HK-2 (cell line): ENCODE results near the gene SH3YL1.

Experiments
- DNase-seq: peaks from one replicate; pipeline ENCODE4 v3.0.0-alpha.2; 2018; ENCODE audit not compliant: unreplicated experiment

SH3YL1 gene, protein sequence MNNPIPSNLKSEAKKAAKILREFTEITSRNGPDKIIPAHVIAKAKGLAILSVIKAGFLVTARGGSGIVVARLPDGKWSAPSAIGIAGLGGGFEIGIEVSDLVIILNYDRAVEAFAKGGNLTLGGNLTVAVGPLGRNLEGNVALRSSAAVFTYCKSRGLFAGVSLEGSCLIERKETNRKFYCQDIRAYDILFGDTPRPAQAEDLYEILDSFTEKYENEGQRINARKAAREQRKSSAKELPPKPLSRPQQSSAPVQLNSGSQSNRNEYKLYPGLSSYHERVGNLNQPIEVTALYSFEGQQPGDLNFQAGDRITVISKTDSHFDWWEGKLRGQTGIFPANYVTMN

DNA sequence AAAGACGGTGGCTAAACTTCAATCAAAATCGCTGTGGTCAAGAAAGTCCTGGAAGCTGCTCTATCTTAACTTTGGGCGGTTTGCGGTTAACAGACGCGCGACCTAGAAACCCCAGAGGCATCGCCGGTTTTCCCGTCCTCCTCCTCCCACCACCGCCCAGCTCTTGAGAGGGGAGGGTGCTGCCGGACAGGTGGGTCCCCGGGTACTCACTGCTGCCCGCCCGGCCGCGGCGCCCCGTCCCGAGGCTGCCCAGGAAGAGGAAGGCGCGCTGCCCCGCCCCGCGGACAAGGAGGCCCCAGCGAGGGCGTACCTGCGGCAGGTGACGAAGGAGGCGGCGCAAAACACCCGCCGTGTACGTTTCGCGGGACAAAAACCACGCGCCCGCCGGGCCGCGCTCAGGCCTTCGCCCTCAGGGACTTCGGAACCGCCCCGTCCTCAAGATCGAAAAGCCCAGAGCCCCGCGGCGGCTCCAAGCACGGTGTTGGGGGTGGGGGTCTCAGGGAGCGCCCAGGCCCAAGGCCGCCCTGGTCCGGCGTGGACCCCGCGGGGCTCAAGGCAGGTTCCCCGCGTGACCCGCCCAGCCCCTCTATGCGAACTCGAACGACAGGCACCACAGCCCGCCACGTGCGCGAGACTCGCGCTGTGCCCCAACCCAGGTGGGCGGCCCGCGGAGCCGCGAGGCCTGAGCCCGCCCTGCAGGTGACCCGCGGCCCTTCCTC, at the start of gene SH3YL1:
Gene SH3YL1 (minus strand): TSS at position 259 of the 719 bp plus-strand sequence. CDS start 48 bp downstream, at position 211.
- DNase-seq, result no peak

DNA sequence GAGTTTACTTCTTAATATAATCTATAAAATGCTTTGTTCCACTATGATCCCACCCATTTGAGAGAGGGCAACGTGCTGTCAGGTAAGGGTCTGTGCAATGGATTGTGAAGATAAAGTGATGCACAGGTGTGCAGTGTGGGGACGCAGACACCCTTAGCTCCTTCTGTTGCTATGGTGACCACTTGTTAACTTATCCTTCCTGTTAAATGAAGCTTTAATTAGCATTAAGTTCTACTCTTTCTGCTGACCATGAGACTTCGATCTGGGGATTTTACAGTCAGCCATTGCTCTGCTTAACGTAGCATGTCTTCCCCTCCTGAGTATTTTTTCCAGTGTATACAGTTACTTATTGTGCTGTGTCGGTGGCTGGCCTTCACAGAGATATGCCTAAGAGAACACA, 47.2 kb upstream of the SH3YL1 start:
- DNase-seq, result no peak

DNA sequence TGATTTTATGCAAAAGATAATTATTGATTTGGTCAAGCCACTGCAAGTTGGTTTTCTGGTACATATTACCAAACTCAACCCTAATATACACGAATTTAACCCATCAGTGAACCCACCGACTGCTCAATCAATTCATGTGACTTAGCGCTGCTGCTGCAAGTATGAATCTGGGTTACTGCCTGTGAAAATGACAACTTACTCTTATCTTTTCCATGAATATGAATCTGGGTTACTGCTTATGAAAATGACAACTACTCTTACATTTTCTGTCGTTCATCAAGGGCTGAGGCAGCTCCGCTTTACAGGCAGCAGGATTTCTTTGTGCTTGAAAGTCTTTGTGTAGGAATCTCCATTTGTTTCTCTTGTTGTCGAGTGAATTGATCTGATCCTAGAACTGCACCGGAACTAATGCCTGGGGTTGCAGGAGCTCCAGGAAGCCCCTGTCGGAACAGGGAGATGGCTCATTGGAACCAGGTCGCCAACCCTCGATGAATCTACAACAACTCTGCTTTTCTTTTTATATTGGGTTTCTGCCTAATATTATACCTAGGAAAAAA, 46.2 kb upstream of the SH3YL1 start:
- DNase-seq, result no peak

DNA sequence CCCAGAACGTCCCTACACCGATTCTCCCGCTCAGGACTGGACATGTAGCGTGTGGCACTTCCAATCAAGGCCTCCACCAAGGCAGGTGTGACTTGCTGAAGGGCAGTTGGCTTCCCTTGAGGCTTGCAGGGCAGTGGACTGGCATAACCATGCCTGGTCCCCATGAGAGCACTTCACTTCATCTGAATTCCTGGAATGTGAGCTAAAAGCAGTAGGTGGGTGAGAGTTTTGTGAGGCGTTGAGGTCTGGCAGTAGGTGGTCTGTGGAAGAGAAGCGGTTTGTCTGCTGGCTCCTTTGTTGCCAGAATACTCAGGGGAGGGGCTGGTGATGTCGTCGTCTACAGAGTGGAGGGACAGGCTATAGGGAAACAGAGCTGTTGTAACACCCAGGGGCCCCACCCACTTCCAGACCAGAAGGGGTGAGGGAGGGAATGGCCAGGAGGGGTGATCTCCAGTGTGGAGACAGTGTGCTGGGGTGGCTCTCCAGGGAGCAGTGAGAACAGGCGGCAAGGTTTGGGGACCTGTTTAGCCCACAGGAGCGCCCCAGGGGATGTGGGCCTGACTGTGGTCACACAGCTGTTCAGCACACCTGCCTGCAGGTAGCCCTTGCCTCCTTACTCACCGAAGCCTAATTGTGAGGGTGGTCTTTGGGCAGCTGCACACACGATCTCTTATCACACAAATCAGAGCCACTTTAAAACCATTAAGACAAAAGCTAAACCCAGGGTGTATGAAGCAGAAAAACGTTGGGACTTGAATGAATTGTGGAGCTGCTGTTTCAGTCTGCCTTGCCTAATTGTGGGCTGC, 45.5 kb upstream of the SH3YL1 start:
- DNase-seq, result no peak

DNA sequence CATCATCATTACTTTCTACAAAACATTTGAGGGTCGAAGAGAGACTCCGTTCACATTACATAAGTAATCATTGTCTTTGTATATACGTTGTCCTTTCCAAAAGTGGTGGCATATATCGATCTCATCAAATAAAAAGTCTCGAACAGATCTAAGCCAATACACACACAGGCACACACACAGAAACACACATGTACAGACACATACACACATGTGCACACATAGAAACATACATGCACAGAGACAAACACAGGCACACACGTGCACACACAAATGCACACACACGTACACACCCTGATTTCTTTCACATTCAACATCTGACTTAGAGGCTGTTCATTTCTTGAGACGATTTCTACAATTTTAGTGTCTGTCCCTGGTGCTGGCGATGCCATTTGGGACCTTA, 41.5 kb upstream of the SH3YL1 start:
- no peak for DNase-seq

DNA sequence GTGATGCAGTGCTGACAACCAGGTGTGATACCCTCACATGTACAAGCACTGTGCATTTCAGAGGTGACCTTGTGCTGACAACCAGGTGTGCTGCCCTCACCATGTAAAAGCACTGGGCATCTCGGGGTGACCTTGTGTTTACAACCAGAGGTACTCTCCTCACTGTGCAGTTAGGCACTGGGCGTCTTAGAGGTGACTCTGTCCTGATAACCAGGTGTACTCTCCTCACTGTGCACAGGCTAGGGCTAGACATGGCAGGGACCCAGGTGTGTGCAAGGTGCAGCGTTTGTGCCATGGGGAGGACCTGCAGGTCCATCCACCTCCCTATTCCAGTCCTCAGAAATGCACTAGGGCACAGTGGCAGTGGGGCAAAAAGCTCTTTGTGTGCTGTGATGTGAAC, 32.5 kb upstream of the SH3YL1 start:
- no peak for DNase-seq

DNA sequence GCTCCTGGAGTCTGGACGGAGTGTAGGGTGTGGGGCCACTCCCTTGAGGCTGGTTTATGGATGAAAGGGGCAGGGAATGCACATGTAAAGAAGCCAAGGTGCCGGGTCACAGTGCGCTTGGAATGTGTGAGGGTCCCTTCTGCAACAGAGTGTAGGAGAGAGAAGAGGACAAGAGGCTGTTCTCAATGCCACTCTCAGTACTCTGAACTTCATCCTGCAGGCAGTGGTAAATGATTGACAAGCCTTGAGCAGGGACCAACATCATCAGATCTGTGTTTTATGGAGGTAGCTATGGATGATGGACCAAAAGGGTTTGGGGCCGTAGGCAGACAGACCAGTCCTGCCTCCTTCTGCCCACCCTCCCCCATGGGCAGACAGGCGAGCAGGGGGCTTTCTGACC, 31.3 kb upstream of the SH3YL1 start:
- DNase-seq, result no peak

DNA sequence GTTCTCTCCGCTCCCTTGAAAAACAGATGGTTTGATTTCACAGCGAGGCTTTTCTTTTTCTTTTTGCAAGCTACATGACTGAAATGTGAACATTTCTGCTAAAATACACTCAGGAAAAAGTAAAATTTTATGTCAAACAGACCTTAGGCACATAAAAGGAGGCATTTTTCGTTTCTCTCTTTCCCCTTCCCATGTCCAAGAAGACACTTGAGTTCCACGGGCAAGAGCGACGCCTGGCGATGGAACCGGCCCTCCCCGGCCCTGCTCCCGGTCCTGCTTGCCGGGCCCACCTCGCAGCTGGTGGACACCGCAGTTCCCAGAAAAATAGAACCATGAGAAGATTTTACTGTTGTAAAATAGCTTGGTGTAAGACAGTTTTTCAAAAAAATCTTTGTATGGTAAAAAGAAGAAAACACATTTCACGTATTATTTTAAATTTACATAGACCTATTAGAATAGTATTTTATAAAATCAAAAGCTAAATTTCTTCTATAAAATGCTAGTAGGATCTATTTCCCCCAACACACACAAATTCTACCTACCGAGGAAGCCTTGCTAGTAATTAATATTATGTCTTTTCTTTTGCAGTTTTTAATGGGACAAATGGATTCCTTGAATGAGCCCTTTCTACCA, 26.4 kb upstream of the SH3YL1 start:
- DNase-seq, result peak; percentile 42

DNA sequence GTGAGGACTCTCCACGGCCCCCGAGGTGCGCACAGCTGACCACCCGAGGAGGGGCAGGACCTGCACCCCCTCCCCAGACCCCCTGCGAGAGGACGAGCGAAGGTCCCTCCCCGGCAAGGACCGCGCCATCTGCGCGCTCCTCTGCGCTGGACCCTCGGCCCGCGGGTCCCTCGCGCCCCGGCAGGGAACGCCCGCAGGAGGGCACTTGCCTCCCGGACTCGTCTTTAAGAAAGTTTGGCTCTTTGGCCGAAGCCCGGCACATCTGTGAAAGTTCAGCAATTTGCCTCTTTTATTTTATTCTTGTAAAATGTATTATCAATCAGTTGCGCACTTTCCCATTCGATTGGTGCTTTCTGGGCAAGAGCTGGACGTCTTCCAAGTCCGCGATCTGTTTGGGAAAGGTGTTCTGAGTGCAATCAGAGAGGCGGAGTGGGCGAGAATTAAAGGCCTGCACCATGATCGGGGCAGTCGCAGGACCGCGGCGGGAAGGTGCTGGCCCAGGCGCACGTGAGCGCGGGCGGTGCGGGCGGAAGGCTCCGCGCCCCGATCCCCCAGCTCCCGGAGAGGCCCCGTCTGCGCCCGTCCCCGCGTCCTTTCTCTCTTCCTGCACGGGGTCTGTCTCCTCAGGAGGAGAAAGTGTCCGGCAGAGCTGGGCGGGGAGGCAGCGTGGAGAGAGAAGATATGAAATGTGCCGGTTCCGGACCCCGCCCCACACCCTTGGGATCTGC, 25.7 kb upstream of the SH3YL1 start:
- no peak for DNase-seq

DNA sequence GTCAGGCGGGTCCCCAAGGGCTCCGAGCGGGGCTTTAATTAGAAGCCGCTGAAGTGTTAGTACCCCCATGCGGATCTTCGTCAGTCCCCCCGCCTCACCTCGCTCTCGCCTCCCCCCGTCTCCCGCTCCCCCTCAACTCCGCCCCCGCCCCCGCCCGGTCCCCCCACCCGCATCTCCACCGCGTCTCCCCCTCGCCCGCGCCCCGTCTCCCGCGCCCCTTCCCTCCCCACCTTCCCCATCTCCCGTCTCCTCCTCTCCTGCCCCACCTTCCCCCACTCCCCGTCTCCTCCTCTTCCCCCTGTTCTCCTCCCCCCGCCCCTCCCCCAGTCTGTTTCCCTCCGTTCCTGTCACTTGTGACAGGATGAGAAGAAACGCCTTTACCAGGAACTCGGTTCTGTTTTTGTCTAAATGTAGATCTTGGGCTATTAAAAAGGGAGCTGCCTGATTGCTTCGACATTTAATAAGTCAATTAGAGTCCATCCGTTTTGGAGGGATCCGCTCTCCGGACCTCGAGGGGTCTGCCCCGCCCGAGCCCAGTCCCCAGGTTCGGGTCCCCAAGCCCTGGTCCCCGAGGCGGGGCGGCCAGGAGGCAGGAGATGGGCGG, 25.0 kb upstream of the SH3YL1 start:
- no peak for DNase-seq

DNA sequence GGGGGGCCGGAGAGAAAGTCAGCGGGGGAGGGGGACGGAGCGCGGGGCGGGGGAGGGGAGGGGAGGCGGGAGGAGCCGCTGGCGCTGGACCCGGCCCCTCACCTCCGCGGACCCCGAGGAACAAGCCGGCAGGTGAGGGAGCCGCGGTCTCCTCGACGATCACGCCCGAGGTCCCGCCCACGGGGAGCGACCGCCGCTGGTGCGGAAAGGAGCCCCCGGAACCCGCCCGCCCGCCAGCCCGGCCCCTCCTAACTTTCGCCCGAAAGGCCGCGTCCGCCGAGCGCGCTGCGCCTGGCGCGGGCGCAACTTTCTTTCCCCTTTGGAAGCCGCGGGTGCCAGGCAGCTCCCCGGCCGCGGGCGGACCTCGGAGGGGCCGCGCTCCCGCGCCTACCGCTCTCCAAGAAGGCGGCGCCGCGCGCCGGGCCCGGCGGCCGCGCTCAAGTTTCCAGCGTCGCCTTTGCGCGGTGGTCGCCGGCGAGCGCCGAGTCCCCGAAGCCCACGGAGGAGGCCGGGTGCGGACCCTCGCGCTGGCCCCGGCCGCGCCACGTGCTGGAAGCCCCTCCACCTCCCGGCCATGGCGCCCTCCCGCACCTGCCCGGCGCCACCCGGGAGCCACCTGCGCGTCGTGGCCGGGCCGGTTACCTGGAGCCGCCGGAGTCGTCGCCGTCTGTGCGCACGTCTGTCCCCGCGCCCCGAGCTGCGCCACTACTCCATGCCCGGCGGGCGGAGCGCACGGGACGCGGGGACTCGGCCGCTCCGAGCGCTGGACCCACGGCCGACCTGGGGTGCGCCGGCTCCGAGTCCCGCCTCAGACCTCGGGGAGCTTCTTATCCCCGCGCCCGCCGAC, 24.3 kb upstream of the SH3YL1 start, which contains the start of gene ALKAL2:
Gene ALKAL2 (minus strand): TSS at position 181 of the 847 bp plus-strand sequence. CDS start 256 bp downstream, outside the sequence.
- DNase-seq, result no peak

DNA sequence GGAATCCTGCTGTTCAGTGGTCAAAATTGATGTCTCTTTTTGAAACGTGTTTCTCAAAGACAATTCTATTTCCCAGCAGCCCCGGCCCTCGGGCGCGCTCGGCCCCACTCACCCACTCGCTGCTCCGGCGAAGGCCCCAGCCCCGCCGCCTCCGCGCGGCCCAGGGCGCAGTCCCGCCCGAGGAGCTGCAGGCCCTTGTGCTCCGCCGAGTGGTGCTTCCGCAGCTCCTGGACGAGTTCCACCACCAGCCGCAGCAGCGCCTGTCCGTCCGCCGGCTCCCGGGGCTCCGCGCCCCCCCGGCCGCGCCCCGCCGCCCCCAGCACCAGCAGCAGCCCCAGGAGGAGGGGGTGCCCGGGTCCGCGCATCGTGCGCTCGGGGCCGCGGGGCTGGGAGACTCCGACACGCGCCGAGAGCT, 23.6 kb upstream of the SH3YL1 start:
- DNase-seq, result no peak

DNA sequence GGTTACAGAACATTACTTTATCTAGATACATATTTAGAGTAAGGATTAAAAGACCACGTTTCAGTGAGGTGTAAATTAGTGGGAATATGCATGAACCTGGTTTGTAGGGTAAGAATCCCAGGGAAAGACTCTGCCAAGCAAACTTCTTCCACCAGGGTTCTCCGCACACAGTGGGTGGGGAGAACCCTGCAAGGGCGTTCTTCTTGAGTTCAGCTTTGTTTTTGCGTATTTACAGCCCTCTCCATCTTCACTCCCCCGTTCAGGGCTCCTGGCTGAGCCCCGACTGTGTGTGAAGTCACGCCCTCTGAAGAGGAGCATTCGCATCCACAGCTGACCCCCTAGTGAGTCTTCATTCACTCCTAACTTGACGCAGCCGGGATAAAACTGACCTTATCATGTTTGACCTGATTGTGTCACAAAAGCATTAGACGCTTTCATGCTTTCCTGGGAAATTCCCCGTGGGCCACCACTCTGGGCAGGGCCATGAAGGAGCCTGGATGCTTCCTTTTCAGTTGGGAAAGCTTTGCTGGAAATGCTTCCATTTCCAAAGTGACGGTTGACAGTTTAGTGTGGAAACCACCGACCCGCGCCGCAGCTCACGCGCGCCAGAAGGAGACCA, 23.1 kb upstream of the SH3YL1 start:
- no peak for DNase-seq

DNA sequence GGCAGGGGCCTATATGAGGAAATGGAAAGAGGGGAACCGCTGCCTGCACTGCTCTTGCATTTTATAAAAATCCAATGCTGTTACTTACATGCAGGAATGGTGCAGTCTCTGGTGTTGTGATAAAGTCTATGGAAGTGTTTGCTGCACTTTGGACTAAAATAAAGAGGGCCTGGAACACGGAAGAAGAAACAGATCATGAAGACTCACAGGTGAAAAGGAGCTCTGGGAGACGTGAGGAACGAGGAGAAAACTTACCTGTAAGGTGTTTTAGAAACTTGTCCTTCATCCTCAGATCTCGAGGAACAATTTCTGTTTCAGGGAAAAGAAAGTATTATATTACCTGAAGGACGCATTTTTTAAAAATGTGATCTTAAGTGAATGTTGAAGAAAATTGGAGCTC, 22.2 kb upstream of the SH3YL1 start:
- DNase-seq, result no peak

DNA sequence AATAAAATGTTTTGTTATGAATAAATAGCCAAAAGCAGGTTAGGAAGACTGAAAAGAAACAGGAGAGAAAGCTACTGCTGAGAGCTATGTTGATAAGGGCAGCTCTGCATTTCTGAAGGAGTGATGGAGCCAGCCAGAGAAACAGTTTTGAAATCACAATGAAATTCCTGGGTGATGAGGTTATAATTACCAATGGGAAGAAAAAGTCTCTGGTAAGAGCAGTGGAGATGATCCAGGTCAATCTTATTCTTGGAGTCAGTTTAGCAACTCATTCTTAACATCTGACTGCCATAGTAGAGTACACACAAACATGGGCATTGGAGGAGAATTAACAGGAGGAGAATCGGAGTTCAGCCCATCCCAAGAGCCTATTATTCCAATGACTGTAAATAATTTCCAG, 21.7 kb upstream of the SH3YL1 start:
- no peak for DNase-seq

DNA sequence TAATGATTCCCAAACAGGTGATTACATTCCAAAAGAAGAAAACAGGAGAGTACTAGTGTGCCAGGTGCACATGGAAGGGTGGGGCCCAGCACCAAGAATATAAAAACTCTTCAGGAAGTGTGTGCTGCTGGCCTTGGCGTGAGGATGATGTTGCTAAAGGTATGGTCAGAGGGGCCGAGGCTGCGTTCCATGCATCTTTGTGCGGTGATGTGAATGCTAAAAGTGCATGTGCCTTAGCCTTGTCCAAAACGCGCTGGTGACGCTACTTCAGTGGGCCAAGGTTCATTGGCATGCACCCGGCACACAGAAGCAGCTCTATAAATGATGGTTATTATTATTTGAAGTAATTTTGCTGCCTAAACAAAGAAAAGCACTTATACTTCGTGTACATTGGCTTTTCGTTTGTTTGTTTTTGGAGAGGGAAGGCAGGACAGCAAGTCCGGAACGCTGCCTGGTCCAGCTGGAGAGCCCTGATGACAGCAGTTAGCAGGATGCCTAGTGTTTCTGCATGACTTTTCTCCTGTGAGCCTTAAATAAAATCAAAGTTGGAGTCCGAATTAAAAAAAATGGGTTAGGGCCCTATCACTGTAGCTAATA, 21.2 kb upstream of the SH3YL1 start:
- no peak for DNase-seq

DNA sequence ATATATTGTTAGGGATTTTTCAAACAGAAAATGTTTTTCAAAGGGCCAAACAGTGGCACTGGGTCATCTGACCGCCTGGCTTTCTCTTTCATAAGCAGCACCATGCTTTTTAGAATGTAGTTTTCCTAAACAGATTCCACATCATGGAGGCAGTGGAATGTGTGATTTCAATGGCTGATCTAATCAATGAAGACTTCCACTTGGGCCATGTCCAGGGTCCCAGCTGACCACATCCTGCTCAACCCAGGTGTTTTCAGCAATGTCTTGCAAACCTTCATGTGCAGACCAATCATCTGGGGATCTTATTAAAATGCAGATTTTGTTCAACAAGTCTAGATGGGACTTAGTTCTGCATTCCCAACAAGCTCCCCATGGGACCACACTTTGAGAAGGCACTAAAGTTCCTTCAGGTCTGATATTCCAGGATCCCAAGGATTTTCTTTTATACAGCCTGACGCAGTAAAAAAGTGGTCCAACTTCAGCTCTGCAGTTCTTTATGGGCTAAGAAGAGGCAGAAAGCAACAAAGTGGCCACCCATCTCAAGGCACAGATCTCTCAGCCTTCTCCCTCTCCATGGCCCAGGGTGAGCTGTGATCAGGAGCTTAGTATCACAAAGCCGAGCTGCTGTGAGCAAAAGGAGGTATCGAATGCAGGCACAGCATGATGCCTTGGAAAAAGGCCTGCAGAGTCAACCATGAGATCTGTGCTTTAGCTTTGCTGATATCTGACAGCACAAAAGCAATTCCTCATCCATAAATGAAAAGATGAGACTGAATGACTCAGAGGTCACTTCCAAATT, 20.4 kb upstream of the SH3YL1 start:
- DNase-seq, result no peak
